H1 (cell line): ENCODE measurements around the gene NECTIN1.

Source experiments
- KDM1A ChIP-seq: fragments of 200-600, 300-600 bp; sonication (generic); IDR thresholded peaks from 2 replicates; pipeline ENCODE4 v1.7.1; 2016; ENCODE audit warnings: mild to moderate bottlenecking, low read length, borderline replicate concordance
- PHF8 ChIP-seq: fragments of 200-600 bp; sonication (generic); conservative IDR thresholded peaks from 2 replicates; pipeline ENCODE4 v1.7.1; 2012; ENCODE audit warnings: low read depth, mild to moderate bottlenecking, inconsistent platforms, low read length, moderate library complexity
- RFX5 ChIP-seq: IDR thresholded peaks from 2 replicates; pipeline ENCODE4 v1.6.1; 2011; ENCODE audit warnings: low read depth, low read length, improper control_type of control experiment, borderline replicate concordance
- TAF1 ChIP-seq: IDR thresholded peaks from 2 replicates; pipeline ENCODE4 v1.6.1; 2011; ENCODE audit warnings: mild to moderate bottlenecking, low read depth, low read length
- TF ChIP-seq, protein P1 (sequence below), 3 experiments: IDR thresholded peaks; 1 replicate in 2 of 3; 2 replicates in 1 of 3; pipeline versions ENCODE4 v1.5.1 to v1.6.1; 2011; ENCODE audit warnings: low read length in 3 of 3, mild to moderate bottlenecking in 3 of 3, inconsistent platforms in 2 of 3, low read depth in 1 of 3, moderate library complexity in 1 of 3; ENCODE audit not compliant: insufficient read depth in 1 of 3; ENCODE audit errors: control extremely low read depth in 1 of 3

DNA sequence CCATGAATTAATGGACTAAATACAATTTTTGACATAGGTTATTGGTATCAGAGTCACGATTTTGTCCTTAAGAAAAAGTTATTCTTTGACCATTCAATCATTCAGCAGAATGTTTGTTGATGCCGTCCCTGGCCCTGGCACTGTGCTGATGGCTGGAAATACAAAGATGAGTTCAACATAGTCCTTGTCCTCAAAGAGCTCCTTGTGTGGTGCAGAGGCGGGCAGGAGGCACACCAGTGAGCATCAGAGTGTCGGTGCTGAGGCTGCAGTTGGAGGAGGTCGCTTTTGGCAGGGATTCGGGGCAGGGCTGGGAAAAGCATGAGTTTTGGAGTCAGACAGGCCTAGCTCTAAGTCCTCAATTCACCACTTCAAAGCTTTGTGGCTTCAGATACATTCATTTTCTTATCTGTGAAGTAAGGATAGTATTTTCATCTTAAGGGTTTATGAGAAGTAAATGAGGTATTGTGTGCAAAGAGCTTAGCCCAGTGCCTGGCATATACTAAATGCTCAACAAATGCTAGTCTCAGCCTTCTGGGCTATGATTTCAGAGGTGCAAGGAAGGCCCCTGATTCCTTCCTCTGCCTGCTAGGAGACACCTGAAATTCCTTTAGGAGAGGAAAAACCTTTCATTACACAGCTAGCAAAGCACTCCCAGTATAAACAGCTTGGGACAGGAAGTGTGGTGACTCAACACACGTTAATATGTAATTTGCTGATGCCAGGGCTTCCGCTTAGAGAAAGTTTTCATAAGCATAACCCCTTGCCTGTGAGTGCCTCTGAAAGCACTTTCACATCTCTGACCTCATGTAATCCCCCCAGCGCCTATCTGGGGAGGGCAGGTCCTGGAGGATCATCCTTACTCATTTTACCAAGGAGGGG lies 113.8 kb downstream of the NECTIN1 start:
- TF ChIP-seq RFX5 = no peak
- TF ChIP-seq, protein P1, sequence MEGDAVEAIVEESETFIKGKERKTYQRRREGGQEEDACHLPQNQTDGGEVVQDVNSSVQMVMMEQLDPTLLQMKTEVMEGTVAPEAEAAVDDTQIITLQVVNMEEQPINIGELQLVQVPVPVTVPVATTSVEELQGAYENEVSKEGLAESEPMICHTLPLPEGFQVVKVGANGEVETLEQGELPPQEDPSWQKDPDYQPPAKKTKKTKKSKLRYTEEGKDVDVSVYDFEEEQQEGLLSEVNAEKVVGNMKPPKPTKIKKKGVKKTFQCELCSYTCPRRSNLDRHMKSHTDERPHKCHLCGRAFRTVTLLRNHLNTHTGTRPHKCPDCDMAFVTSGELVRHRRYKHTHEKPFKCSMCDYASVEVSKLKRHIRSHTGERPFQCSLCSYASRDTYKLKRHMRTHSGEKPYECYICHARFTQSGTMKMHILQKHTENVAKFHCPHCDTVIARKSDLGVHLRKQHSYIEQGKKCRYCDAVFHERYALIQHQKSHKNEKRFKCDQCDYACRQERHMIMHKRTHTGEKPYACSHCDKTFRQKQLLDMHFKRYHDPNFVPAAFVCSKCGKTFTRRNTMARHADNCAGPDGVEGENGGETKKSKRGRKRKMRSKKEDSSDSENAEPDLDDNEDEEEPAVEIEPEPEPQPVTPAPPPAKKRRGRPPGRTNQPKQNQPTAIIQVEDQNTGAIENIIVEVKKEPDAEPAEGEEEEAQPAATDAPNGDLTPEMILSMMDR (IDR thresholded peaks at IDR 0.05; ENCODE audit: control extremely low read depth in 1 of 3, insufficient read depth in 1 of 3, low read depth in 1 of 3, low read length in 3 of 3) = no peak
- TF ChIP-seq TAF1 = no peak
- TF ChIP-seq KDM1A = no peak
- TF ChIP-seq PHF8 = no peak
